Neural progenitor cell (in vitro differentiated cells): Measurements from ENCODE around the gene BMPER. TPM values are rescaled to one million over a fixed set of nuclear protein-coding genes. Genes with fewer than 3 reads are reported as not detected.
A peak's percentile ranks its signal among the peaks of the same experiment; 100 is the strongest.

Experiments used
- DNase-seq: peaks from one replicate; pipeline ENCODE4 v3.0.0-alpha.2; 2016; ENCODE audit warnings: low spot score
- H2AFZ ChIP-seq: fragments of 200-600 bp; sonication (generic); replicated peaks from 2 replicates; pipeline ENCODE4 v1.6.1; 2016; ENCODE audit warnings: antibody characterized with exemption
- H3F3A ChIP-seq: fragments of 200-600 bp; sonication (generic); 2 replicates; pipeline ENCODE4 v1.6.1; 2016; ENCODE audit warnings: antibody characterized with exemption, low read depth
- H3K27ac ChIP-seq: fragments of 200-600 bp; sonication (generic); 2 replicates; pipeline ENCODE4 v1.5.1; 2016; ENCODE audit warnings: mild to moderate bottlenecking
- H3K27me3 ChIP-seq: fragments of 200-600 bp; sonication (generic); 2 replicates; pipeline ENCODE4 v1.6.1; 2016; ENCODE audit warnings: mild to moderate bottlenecking, moderate library complexity
- H3K36me3 ChIP-seq: fragments of 200-600 bp; sonication (generic); 2 replicates; pipeline ENCODE4 v1.5.1; 2016
- H3K4me1 ChIP-seq: fragments of 200-600 bp; sonication (generic); 2 replicates; pipeline ENCODE4 v1.6.1; 2016; ENCODE audit warnings: mixed run types
- H3K4me2 ChIP-seq: fragments of 200-600 bp; sonication (generic); 2 replicates; pipeline ENCODE4 v1.6.1; 2016
- H3K4me3 ChIP-seq: fragments of 200-600 bp; sonication (generic); 2 replicates; pipeline ENCODE4 v1.5.1; 2016
- H3K79me2 ChIP-seq: fragments of 200-600 bp; sonication (generic); 2 replicates; pipeline ENCODE4 v1.6.1; 2016; ENCODE audit warnings: low read depth
- H3K9ac ChIP-seq: fragments of 200-600 bp; sonication (generic); 2 replicates; pipeline ENCODE4 v1.6.1; 2016
- H3K9me3 ChIP-seq: fragments of 200-600 bp; sonication (generic); 2 replicates; pipeline ENCODE4 v1.5.1; 2016; ENCODE audit warnings: low read depth
- H4K20me1 ChIP-seq: fragments of 200-600 bp; sonication (generic); 2 replicates; pipeline ENCODE4 v1.6.1; 2016; ENCODE audit warnings: low read depth
- H3K27ac Mint-ChIP-seq: 3 replicates; pipeline ENCODE4 v1.8.0; 2021; ENCODE audit warnings: mixed read lengths
- H3K27me3 Mint-ChIP-seq: 2 replicates; pipeline ENCODE4 v1.8.0; 2022; ENCODE audit warnings: low read depth, mild to moderate bottlenecking, inconsistent platforms, moderate library complexity, mixed read lengths; ENCODE audit not compliant: insufficient read depth
- H3K36me3 Mint-ChIP-seq: 3 replicates; pipeline ENCODE4 v1.8.0; 2021; ENCODE audit warnings: mixed read lengths
- H3K4me1 Mint-ChIP-seq: 3 replicates; pipeline ENCODE4 v1.8.0; 2021; ENCODE audit warnings: mixed read lengths
- H3K4me3 Mint-ChIP-seq: 3 replicates; pipeline ENCODE4 v1.8.0; 2021; ENCODE audit warnings: mild to moderate bottlenecking, moderate library complexity, mixed read lengths
- H3K9me3 Mint-ChIP-seq: 3 replicates; pipeline ENCODE4 v1.8.0; 2020; ENCODE audit warnings: mixed read lengths
- CTCF ChIP-seq: fragments of 200-600 bp; sonication (generic); IDR thresholded peaks from 2 replicates; pipeline ENCODE4 v1.5.1; 2017; ENCODE audit warnings: antibody characterized with exemption, mild to moderate bottlenecking
- EZH2 ChIP-seq: fragments of 200-600 bp; sonication (generic); IDR thresholded peaks from 2 replicates; pipeline ENCODE4 v1.6.1; 2017; ENCODE audit warnings: antibody characterized with exemption, mild to moderate bottlenecking, moderate library complexity
- EZH2phosphoT487 ChIP-seq: fragments of 200-600 bp; sonication (generic); IDR thresholded peaks from 2 replicates; pipeline ENCODE4 v1.6.1; 2017; ENCODE audit warnings: antibody characterized with exemption
- total RNA-seq: library from RNA; depleted of rRNA; stranded (reverse); fragments of >200 nt; gene quantifications from 2 replicates; pipeline ENCODE4 v1.2.3, GENCODE V29; 2015; ENCODE audit warnings: low replicate concordance

Gene BMPER
- total RNA-seq, 1 donor from 2014 or later = 1.2 TPM

GRCh38 chr7:33868166-33868565, 37.2 kb upstream of the BMPER start:
- H4K20me1 ChIP-seq = no peaks in the 10 kb centered on the region
- peaks cover 10% of the 10 kb centered on the region for H3F3A ChIP-seq
- H3K4me2 ChIP-seq = no peak overlapping the region
- H3K4me3 Mint-ChIP-seq = no peak overlapping the region
- H3K36me3 Mint-ChIP-seq = no peaks in the 10 kb centered on the region
- H3K4me3 ChIP-seq = no peak overlapping the region
- peaks cover 10% of the 10 kb centered on the region for H3K27me3 Mint-ChIP-seq
- H3K4me1 Mint-ChIP-seq = peaks cover 4% of the 10 kb centered on the region
- no peak for TF ChIP-seq EZH2phosphoT487
- TF ChIP-seq EZH2 = no peak
- TF ChIP-seq CTCF = no peak
- peaks cover 10% of the 10 kb centered on the region for H3K4me1 ChIP-seq
- H3K9me3 Mint-ChIP-seq = no peaks in the 10 kb centered on the region
- peak overlapping the region; percentile 12 for H2AFZ ChIP-seq
- no peak overlapping the region for H3K9ac ChIP-seq
- DNase-seq = no peak
- no peaks in the 10 kb centered on the region for H3K27me3 ChIP-seq
- no peaks in the 10 kb centered on the region for H3K36me3 ChIP-seq
- no peak overlapping the region for H3K27ac Mint-ChIP-seq
- H3K79me2 ChIP-seq = no peaks in the 10 kb centered on the region
- H3K27ac ChIP-seq = no peak overlapping the region
- no peaks in the 10 kb centered on the region for H3K9me3 ChIP-seq

GRCh38 chr7:33869176-33869575, 36.2 kb upstream of the BMPER start:
- Mint-ChIP-seq H3K36me3 (no peaks in the 10 kb centered on the region), H3K9me3 (no peaks in the 10 kb centered on the region), H3K27me3 (peaks cover 10% of the 10 kb centered on the region), H3K4me1 (peaks cover 13% of the 10 kb centered on the region), H3K27ac (no peak overlapping the region), H3K4me3 (no peak overlapping the region)
- Histone ChIP-seq H3K27me3 (no peaks in the 10 kb centered on the region), H3K4me1 (peaks cover 20% of the 10 kb centered on the region), H3K79me2 (no peaks in the 10 kb centered on the region), H3K27ac (no peak overlapping the region), H3K36me3 (no peaks in the 10 kb centered on the region), H4K20me1 (no peaks in the 10 kb centered on the region), H3K9ac (no peak overlapping the region), H3K4me2 (no peak overlapping the region), H2AFZ (no peak overlapping the region), H3K9me3 (no peaks in the 10 kb centered on the region), H3F3A (peaks cover 20% of the 10 kb centered on the region), H3K4me3 (no peak overlapping the region)
- DNase-seq = no peak
- no peak for TF ChIP-seq CTCF
- TF ChIP-seq EZH2 = no peak
- TF ChIP-seq EZH2phosphoT487 = no peak

GRCh38 chr7:33870120-33870519, 35.2 kb upstream of the BMPER start:
- TF ChIP-seq EZH2phosphoT487 = no peak
- TF ChIP-seq EZH2 = no peak
- no peak for TF ChIP-seq CTCF
- H3K27ac ChIP-seq = no peak overlapping the region
- no peak overlapping the region for H3K27ac Mint-ChIP-seq
- H3K4me3 ChIP-seq = no peak overlapping the region
- H3K9me3 Mint-ChIP-seq = no peaks in the 10 kb centered on the region
- H3K4me1 ChIP-seq = peaks cover 24% of the 10 kb centered on the region
- H3K27me3 Mint-ChIP-seq = peaks cover 10% of the 10 kb centered on the region
- H2AFZ ChIP-seq = no peak overlapping the region
- H3K9ac ChIP-seq = no peak overlapping the region
- H3K79me2 ChIP-seq = no peaks in the 10 kb centered on the region
- no peak overlapping the region for H3K4me3 Mint-ChIP-seq
- H3K4me1 Mint-ChIP-seq = peaks cover 15% of the 10 kb centered on the region
- H3K27me3 ChIP-seq = no peaks in the 10 kb centered on the region
- no peaks in the 10 kb centered on the region for H3K36me3 Mint-ChIP-seq
- no peaks in the 10 kb centered on the region for H4K20me1 ChIP-seq
- no peaks in the 10 kb centered on the region for H3K9me3 ChIP-seq
- no peak overlapping the region for H3K4me2 ChIP-seq
- H3F3A ChIP-seq = peaks cover 22% of the 10 kb centered on the region
- H3K36me3 ChIP-seq = no peaks in the 10 kb centered on the region
- DNase-seq = no peak
